GM13976 (cell line): Measurements from ENCODE around the gene ZNF768.

ENCODE experiments used
- DNase-seq: peaks from one replicate; pipeline ENCODE4 v3.0.0; 2012; ENCODE audit warnings: low spot score
- CTCF ChIP-seq: IDR thresholded peaks from 2 replicates; pipeline ENCODE4 v1.5.1; 2012; ENCODE audit warnings: borderline replicate concordance, mild to moderate bottlenecking; ENCODE audit not compliant: insufficient read depth; ENCODE audit errors: extremely low read depth, missing control alignments, control extremely low read depth
- in situ Hi-C: fragments of 300-500 bp; cut with MboI; formaldehyde crosslinking; loops from one replicate; pipeline ENCODE4 v1.12.0; 2022; ENCODE audit warnings: low sequenced_read_pairs, mixed read lengths, inconsistent platforms; ENCODE audit not compliant: unreplicated experiment

The ZNF768 gene

DNA sequence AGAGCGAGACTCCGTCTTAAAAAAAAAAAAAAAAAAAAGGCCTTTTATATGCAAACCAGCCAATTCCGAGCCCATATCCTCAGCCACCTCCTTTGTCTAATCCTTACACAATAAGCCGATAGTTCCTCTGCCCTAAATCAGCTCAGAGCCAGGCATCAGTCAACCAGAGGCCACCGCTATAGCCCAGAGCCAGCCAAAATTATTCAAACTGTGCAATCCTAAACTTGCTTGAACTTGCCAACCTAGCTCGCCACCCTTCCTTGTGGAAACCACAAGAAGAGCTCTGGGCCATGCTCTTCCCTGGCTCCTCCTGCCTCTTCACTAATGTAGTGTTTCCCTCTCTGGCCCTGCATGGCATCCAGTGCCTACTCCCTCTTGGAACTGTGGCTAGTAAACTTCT lies 36.2 kb downstream of the ZNF768 start:
- DNase-seq: no peak
- in situ Hi-C loops: no loop called here
- TF ChIP-seq CTCF: no peak

DNA sequence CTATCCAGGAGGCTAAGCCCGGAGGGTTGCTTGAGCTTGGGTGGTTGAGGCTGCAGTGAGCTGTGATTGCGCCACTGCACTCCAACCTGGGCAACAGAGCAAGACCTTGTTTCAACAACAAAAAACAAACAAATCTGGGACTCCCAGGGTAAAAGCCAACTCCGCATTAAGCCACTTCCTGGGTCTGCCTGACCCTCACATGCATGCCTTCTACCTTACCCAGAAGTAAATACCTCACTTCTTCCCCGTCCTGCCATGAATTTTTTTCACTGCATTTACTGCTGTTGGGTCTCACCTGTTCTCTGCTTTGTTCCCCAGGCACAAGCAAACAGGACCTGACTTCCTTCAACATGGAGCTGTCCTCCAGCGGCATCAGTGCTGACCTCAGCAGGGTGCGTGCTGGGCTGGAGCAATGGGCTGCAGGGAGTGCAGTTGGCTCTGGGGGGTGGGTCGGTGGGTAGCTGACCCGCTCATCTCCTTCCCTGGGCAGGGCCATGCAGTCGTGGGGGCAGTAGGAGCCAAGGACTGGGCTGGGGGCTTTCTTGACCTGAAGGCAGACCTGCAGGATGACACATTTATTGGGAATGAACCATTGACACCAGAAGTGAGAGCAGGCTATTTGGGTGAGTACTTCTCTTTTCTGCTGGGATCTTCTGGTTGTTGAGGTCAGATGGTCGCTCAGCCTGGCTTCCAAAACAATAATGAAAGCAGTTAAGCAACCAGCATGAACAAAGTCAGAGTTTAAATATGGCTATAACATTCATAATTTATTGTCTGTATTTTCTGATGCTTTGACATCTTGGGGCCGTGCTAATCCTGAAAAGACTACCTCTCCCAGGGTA lies 37.4 kb downstream of the ZNF768 start:
- in situ Hi-C loops: no loop called here
- TF ChIP-seq CTCF: no peak
- DNase-seq: no peak

- TF ChIP-seq CTCF: no peak
- DNase-seq: no peak
- in situ Hi-C loops: no loop called here
Observed at GRCh38 chr16:30485818-30486436, 40.4 kb downstream of the ZNF768 start.

- no peak for DNase-seq
- in situ Hi-C loops: no loop called here
- no peak for TF ChIP-seq CTCF
Observed at GRCh38 chr16:30484887-30485286, 41.5 kb downstream of the ZNF768 start.

DNA sequence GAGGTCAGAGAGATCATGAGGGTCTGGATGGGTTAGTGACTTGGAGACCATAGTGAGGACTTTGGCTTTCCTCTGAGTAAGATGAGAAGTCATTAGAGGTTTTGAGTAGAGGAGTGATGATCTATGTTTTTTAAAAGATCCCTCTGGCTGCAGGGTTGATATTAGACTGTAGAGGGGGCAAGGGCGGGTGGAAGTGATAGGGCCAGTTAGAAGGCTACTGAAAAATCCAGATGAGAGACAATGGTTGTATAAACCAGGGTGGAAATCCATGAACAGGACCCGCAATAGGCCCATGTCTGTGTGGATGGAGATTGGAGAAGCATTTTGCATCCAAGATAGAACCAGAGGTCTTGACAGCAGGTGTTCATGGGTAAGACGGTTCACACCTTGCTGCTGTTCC lies 44.0 kb downstream of the ZNF768 start:
- no peak for TF ChIP-seq CTCF
- in situ Hi-C loops: no loop called here
- DNase-seq: no peak

DNA sequence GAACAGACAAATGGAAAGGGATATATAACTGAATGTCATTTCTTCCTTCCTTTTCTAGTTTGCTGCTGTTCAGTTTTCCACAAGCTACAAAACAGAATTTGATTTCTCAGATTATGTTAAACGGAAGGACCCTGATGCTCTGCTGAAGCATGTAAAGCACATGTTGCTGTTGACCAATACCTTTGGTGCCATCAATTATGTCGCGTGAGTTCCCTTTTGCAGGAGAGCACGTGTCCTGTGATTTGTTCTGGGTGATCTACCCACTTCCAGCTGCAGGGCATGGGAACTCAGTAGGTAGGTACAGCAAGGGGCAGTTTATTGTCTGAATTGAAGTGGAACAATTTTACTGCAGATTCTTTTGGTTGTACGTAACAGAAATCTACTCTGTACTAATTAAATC lies 45.0 kb downstream of the ZNF768 start:
- in situ Hi-C loops: no loop called here
- no peak for DNase-seq
- TF ChIP-seq CTCF: no peak
